GM23338 (cell line): Measurements from ENCODE around the gene ZNF776.

Experiments
- CREB1 ChIP-seq: fragments of 250-450 bp; sonication (Bioruptor Pico); IDR thresholded peaks from 2 replicates; pipeline ENCODE4 v1.5.0; 2020; ENCODE audit warnings: low read depth, mild to moderate bottlenecking, moderate library complexity
- TF ChIP-seq, protein P1 (sequence below), 2 experiments: fragments of 200-600 bp in 1 of 2; sonication (generic) in 1 of 2; conservative IDR thresholded peaks; 2 replicates each; pipeline versions ENCODE4 v1.5.1 to v1.6.1; 2016 to 2017; ENCODE audit warnings: antibody characterized with exemption in 2 of 2, low read depth in 2 of 2, mild to moderate bottlenecking in 2 of 2, moderate library complexity in 1 of 2
- TF ChIP-seq, protein P2 (sequence below): IDR thresholded peaks from one replicate; pipeline ENCODE4 v1.6.1; 2018; ENCODE audit warnings: antibody characterized with exemption; ENCODE audit not compliant: unreplicated experiment

DNA sequence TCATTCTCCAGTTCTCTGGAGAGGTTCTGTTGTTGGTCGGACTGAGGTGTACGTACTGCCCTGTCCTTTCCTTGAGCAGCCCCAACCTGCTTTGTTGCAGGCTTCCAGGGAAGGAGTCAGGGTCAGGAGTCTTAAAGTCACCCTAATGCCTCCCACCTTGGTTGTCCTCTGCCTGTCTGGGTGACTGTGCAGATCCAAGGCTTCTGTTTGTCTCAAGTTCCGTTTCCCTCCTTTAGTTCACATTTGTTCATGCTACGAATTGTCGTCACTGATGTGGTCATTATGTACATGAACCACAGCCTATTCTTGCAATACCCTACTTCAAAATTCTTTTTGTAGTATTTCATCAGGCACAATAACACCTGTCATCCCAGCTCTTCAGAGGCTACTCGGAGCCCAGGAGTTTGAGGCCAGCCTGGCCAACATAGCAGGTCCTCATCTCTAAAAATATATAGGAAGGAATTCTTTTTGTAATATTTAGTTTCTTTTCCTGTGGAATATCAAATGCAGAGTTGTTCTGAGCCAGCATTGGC is 30.2 kb downstream of the ZNF776 start:
- TF ChIP-seq, protein P1, sequence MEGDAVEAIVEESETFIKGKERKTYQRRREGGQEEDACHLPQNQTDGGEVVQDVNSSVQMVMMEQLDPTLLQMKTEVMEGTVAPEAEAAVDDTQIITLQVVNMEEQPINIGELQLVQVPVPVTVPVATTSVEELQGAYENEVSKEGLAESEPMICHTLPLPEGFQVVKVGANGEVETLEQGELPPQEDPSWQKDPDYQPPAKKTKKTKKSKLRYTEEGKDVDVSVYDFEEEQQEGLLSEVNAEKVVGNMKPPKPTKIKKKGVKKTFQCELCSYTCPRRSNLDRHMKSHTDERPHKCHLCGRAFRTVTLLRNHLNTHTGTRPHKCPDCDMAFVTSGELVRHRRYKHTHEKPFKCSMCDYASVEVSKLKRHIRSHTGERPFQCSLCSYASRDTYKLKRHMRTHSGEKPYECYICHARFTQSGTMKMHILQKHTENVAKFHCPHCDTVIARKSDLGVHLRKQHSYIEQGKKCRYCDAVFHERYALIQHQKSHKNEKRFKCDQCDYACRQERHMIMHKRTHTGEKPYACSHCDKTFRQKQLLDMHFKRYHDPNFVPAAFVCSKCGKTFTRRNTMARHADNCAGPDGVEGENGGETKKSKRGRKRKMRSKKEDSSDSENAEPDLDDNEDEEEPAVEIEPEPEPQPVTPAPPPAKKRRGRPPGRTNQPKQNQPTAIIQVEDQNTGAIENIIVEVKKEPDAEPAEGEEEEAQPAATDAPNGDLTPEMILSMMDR (conservative IDR thresholded peaks at IDR 0.05; ENCODE audit: low read depth in 2 of 2): no peak
- no peak for TF ChIP-seq CREB1
- TF ChIP-seq, protein P2, sequence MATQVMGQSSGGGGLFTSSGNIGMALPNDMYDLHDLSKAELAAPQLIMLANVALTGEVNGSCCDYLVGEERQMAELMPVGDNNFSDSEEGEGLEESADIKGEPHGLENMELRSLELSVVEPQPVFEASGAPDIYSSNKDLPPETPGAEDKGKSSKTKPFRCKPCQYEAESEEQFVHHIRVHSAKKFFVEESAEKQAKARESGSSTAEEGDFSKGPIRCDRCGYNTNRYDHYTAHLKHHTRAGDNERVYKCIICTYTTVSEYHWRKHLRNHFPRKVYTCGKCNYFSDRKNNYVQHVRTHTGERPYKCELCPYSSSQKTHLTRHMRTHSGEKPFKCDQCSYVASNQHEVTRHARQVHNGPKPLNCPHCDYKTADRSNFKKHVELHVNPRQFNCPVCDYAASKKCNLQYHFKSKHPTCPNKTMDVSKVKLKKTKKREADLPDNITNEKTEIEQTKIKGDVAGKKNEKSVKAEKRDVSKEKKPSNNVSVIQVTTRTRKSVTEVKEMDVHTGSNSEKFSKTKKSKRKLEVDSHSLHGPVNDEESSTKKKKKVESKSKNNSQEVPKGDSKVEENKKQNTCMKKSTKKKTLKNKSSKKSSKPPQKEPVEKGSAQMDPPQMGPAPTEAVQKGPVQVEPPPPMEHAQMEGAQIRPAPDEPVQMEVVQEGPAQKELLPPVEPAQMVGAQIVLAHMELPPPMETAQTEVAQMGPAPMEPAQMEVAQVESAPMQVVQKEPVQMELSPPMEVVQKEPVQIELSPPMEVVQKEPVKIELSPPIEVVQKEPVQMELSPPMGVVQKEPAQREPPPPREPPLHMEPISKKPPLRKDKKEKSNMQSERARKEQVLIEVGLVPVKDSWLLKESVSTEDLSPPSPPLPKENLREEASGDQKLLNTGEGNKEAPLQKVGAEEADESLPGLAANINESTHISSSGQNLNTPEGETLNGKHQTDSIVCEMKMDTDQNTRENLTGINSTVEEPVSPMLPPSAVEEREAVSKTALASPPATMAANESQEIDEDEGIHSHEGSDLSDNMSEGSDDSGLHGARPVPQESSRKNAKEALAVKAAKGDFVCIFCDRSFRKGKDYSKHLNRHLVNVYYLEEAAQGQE: no peak
